GM12892 (cell line): ENCODE measurements around the gene VAPB.

ENCODE experiments used
- POLR2A ChIP-seq: IDR thresholded peaks from 2 replicates; pipeline ENCODE4 v1.6.1; 2011; ENCODE audit warnings: low read depth, low read length, control low read depth
- POLR2AphosphoS5 ChIP-seq: IDR thresholded peaks from 2 replicates; pipeline ENCODE4 v1.6.1; 2011; ENCODE audit warnings: low read depth, low read length, control low read depth

DNA sequence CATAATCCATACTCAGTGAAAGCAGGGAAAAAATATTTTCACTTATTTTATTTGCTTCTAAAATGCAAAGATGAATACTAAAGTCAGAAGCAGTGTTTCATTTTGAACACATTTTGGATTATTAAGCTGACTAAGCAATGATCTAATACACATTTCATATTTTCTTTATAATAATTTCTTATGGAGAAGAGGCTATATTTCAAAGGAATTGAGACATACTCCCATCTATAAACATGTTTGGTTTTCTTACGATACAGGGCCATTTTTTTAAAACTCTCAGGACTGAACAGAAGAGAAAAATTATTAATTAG lies 26.9 kb upstream of the VAPB start:
- TF ChIP-seq POLR2A: no peak
- no peak for TF ChIP-seq POLR2AphosphoS5
